ENCODE results near the gene PACC1. TPM values are rescaled to one million over a fixed set of nuclear protein-coding genes. Genes with fewer than 3 reads are reported as not detected.
"Not testable (repeated sequence)": the region's sequence is repeated elsewhere in the genome, so short reads cannot be mapped to it uniquely, and the experiment has no call there.

Gene PACC1
- total RNA-seq, 1 donor from 2014 or later, result 19.7 TPM

GRCh38 chr1:212401838-212402582, 12.7 kb downstream of the PACC1 start:
- intact Hi-C loops (cut with micrococcal nuclease), result no loop called here

- intact Hi-C loops (cut with micrococcal nuclease), result no loop called here
Measured at GRCh38 chr1:212401042-212401441, 13.6 kb downstream of the PACC1 start.

- intact Hi-C loops (cut with micrococcal nuclease), result no loop called here
Measured at GRCh38 chr1:212397171-212397570, 17.5 kb downstream of the PACC1 start.

GRCh38 chr1:212396638-212397037, 18.0 kb downstream of the PACC1 start:
- intact Hi-C loops (cut with micrococcal nuclease), result no loop called here

- intact Hi-C loops (cut with micrococcal nuclease), result not testable (repeated sequence)
Measured at GRCh38 chr1:212395678-212396437, 18.8 kb downstream of the PACC1 start.

- intact Hi-C loops (cut with micrococcal nuclease), result no loop called here
Measured at GRCh38 chr1:212388985-212389716, 25.5 kb downstream of the PACC1 start.

GRCh38 chr1:212386029-212386428, 28.7 kb downstream of the PACC1 start:
- intact Hi-C loops (cut with micrococcal nuclease), result no loop called here

GRCh38 chr1:212381397-212382035, 33.2 kb downstream of the PACC1 start:
- intact Hi-C loops (cut with micrococcal nuclease), result no loop called here

GRCh38 chr1:212379366-212379765, 35.3 kb downstream of the PACC1 start:
- intact Hi-C loops (cut with micrococcal nuclease), result no loop called here

- intact Hi-C loops (cut with micrococcal nuclease), result no loop called here
Measured at GRCh38 chr1:212377644-212378043, 37.0 kb downstream of the PACC1 start.

GRCh38 chr1:212375986-212376385, 38.7 kb downstream of the PACC1 start:
- intact Hi-C loops (cut with micrococcal nuclease), result no loop called here

- intact Hi-C loops (cut with micrococcal nuclease), result loop anchor here (1.0 to 5.0 kb wide), 10 partner anchors 77 to 688 kb away; partner anchors contain the start of genes DTL and INTS7
Measured at GRCh38 chr1:212368073-212368484, 46.6 kb downstream of the PACC1 start.

GRCh38 chr1:212367474-212368072, 47.1 kb downstream of the PACC1 start:
- intact Hi-C loops (cut with micrococcal nuclease), result loop anchor here (1.0 to 5.0 kb wide), 10 partner anchors 76 to 687 kb away; partner anchors contain the start of genes DTL and INTS7

GRCh38 chr1:212366901-212367300, 47.8 kb downstream of the PACC1 start:
- intact Hi-C loops (cut with micrococcal nuclease), result loop anchor here (5.0 kb wide), 2 partner anchors 210 to 670 kb away; no protein-coding TSS in a partner anchor

- intact Hi-C loops (cut with micrococcal nuclease), result loop anchor here (5.0 kb wide), 3 partner anchors 48 to 668 kb away; no protein-coding TSS in a partner anchor
Measured at GRCh38 chr1:212364985-212365384, 49.7 kb downstream of the PACC1 start.

- intact Hi-C loops (cut with micrococcal nuclease), result loop anchor here (5.0 kb wide), 1 partner anchor 43 kb away; no protein-coding TSS in a partner anchor
Measured at GRCh38 chr1:212359794-212360479, 54.7 kb downstream of the PACC1 start.

- intact Hi-C loops (cut with micrococcal nuclease), result no loop called here
Measured at GRCh38 chr1:212355230-212355969, 59.3 kb downstream of the PACC1 start.

GRCh38 chr1:212354464-212354863, 60.2 kb downstream of the PACC1 start:
- intact Hi-C loops (cut with micrococcal nuclease), result no loop called here

GRCh38 chr1:212353181-212353580, 61.5 kb downstream of the PACC1 start:
- intact Hi-C loops (cut with micrococcal nuclease), result no loop called here
